ENCODE data around the gene IKBKE.
A peak's percentile ranks its signal among the peaks of the same experiment; 100 is the strongest.

Gene IKBKE

DNA sequence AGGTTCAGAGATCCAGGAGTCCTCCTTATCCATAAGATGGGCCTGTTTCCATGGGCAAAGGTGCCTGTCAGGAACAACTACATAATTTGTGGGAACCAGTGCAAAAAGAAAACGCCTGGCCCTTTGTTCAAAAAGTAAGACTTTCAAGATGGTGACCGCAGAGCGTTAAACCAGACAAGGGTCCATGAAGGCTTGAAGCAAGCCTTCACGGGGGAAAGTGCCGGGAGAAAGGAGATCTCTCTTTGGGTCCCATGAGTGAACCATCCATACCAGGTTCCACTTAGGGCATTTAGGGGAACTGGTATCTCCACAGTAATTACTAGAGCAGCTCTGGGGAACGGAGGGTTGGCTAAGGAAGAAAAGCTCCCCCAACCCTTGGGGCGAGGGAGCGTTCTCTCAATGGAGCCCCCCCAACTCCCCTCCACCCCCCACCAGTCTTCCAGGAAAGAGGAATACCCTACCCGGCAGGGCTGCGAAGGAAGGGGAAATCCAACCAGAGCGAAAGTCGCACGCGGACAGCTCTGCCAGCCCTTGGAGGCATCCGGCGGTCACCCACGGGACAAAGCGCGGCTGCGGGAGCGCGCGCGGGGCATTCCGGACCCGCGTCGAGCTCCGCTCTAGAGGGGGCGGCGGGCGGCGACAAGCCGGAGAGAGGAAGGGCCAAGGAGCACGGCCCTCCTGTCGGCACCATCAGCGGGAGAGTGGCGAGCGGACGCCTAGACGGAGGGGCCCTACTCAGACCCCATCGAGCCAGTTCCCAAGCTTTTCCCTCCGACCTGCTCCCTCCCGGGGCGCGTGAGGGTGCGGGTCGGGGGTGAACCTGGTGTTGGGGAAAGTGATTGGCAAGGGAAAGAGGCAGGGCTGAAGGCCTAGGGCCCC, 36.4 kb downstream of the IKBKE start:
- H3K9me3 ChIP-seq (ENCODE audit: control insufficient read depth, insufficient read depth, low read depth, low read length) = no peaks in the 10 kb centered on the region
- no peaks in the 10 kb centered on the region for H3K36me3 ChIP-seq (ENCODE audit: control insufficient read depth in 2 of 2, insufficient read depth in 1 of 2, low read length in 2 of 2)
- ChIA-PET CTCF (interaction anchor here (0.7 to 2.0 kb wide), 12 partner anchors 11 to 103 kb away, joined by 3 to 6 read pairs (median 4); no protein-coding TSS in a partner anchor), POLR2A (interaction anchor here (1.0 kb wide), 1 partner anchor 14 kb away, joined by 3 read pairs; no protein-coding TSS in a partner anchor)
- peak overlapping the region; percentile 36 for H3K4me3 ChIP-seq (ENCODE audit: low read depth, low read length)
- H3K27ac ChIP-seq (ENCODE audit: extremely low read depth, low read depth, low read length) = no peak overlapping the region
- H3K4me1 ChIP-seq (ENCODE audit: control insufficient read depth, insufficient read depth, low read length) = no peaks in the 10 kb centered on the region
- no peak for TF ChIP-seq MZF1 (tag by site-specific recombination; IDR thresholded peaks at IDR 0.05; ENCODE audit: borderline replicate concordance)
- TF ChIP-seq ZNF121 (tag by site-specific recombination; IDR thresholded peaks at IDR 0.05) = no peak
- TF ChIP-seq ZNF670 (tag by site-specific recombination; IDR thresholded peaks at IDR 0.05; ENCODE audit: low read depth) = no peak
- TF ChIP-seq OSR2 (tag by site-specific recombination; IDR thresholded peaks at IDR 0.05) = no peak
- TF ChIP-seq ZNF133 (tag by site-specific recombination; IDR thresholded peaks at IDR 0.05) = no peak
- no peak for TF ChIP-seq MYNN (tag by site-specific recombination; IDR thresholded peaks at IDR 0.05; ENCODE audit: borderline replicate concordance)
- TF ChIP-seq KLF10 (tag by site-specific recombination; IDR thresholded peaks at IDR 0.05) = no peak
- no peak for TF ChIP-seq ZNF223 (tag by site-specific recombination; IDR thresholded peaks at IDR 0.05)
- no peak for TF ChIP-seq ZXDB (tag by site-specific recombination; IDR thresholded peaks at IDR 0.05)
- no peak for TF ChIP-seq ZNF354C (tag by site-specific recombination; IDR thresholded peaks at IDR 0.05; ENCODE audit: borderline replicate concordance, low read depth)
- no peak for TF ChIP-seq ZNF768 (tag by site-specific recombination; IDR thresholded peaks at IDR 0.05)
- TF ChIP-seq ZNF211 (tag by site-specific recombination; IDR thresholded peaks at IDR 0.05; ENCODE audit: low read depth) = no peak
- no peak for TF ChIP-seq ZNF501 (tag by site-specific recombination; IDR thresholded peaks at IDR 0.05)
- no peak for TF ChIP-seq ZNF302 (tag by site-specific recombination; IDR thresholded peaks at IDR 0.05; ENCODE audit: low read depth)
- TF ChIP-seq ZNF169 (tag by site-specific recombination; IDR thresholded peaks at IDR 0.05) = no peak
- no peak for TF ChIP-seq ZNF513 (tag by site-specific recombination; IDR thresholded peaks at IDR 0.05)
- no peak for TF ChIP-seq ZNF48 (tag by site-specific recombination; IDR thresholded peaks at IDR 0.05)
- no peak for TF ChIP-seq ZNF341 (tag by site-specific recombination; IDR thresholded peaks at IDR 0.05; ENCODE audit: low read depth)
- TF ChIP-seq PRDM1 (tag by site-specific recombination; IDR thresholded peaks at IDR 0.05) = no peak

GRCh38 chr1:206507284-206508129, 37.2 kb downstream of the IKBKE start, which contains the start of gene RASSF5:
RASSF5 (plus strand) TSS chr1:206507531; CDS start chr1:206507603, 72 bp downstream.
- H3K27ac ChIP-seq (ENCODE audit: extremely low read depth, low read depth, low read length) = no peak within 1 kb of the TSS
- POLR2A ChIA-PET = interaction anchor here (1.0 kb wide), 1 partner anchor 15 kb away, joined by 3 read pairs; no protein-coding TSS in a partner anchor
- H3K4me3 ChIP-seq (ENCODE audit: low read depth, low read length) = peak within 1 kb of the TSS; percentile 36
- H3K4me1 ChIP-seq (ENCODE audit: control insufficient read depth, insufficient read depth, low read length) = peaks cover under 1% of the 10 kb centered on the region; the same call in 1 of the 2 replicates
- CTCF ChIA-PET = interaction anchor here (0.7 to 1.4 kb wide), 3 partner anchors 35 to 71 kb away, joined by 3 to 4 read pairs (median 4); no protein-coding TSS in a partner anchor
- no peaks in the 10 kb centered on the region for H3K9me3 ChIP-seq (ENCODE audit: control insufficient read depth, insufficient read depth, low read depth, low read length)
- H3K36me3 ChIP-seq (ENCODE audit: control insufficient read depth in 2 of 2, insufficient read depth in 1 of 2, low read length in 2 of 2) = no peaks in the 10 kb centered on the region
- TF ChIP-seq ZBTB8A (tag by site-specific recombination; IDR thresholded peaks at IDR 0.05) (peak; percentile 33; the same call in 1 of the 2 replicates), SP2 (tag by site-specific recombination; IDR thresholded peaks at IDR 0.05) (peak; percentile 44), GLIS2 (tag by site-specific recombination; IDR thresholded peaks at IDR 0.05) (peak; percentile 19; the same call in 1 of the 2 replicates), GLIS1 (tag by site-specific recombination; IDR thresholded peaks at IDR 0.05) (no peak), ZFHX2 (tag by site-specific recombination; conservative IDR thresholded peaks at IDR 0.05) (no peak), ZNF501 (tag by site-specific recombination; IDR thresholded peaks at IDR 0.05) (no peak), ZNF623 (tag by site-specific recombination; IDR thresholded peaks at IDR 0.05) (no peak), BCL6B (tag by site-specific recombination; IDR thresholded peaks at IDR 0.05) (no peak), ZNF571 (tag by site-specific recombination; IDR thresholded peaks at IDR 0.05) (no peak), ZNF768 (tag by site-specific recombination; IDR thresholded peaks at IDR 0.05) (no peak), ZNF24 (tag by site-specific recombination; IDR thresholded peaks at IDR 0.05) (no peak)
- TF ChIP-seq, protein P1, sequence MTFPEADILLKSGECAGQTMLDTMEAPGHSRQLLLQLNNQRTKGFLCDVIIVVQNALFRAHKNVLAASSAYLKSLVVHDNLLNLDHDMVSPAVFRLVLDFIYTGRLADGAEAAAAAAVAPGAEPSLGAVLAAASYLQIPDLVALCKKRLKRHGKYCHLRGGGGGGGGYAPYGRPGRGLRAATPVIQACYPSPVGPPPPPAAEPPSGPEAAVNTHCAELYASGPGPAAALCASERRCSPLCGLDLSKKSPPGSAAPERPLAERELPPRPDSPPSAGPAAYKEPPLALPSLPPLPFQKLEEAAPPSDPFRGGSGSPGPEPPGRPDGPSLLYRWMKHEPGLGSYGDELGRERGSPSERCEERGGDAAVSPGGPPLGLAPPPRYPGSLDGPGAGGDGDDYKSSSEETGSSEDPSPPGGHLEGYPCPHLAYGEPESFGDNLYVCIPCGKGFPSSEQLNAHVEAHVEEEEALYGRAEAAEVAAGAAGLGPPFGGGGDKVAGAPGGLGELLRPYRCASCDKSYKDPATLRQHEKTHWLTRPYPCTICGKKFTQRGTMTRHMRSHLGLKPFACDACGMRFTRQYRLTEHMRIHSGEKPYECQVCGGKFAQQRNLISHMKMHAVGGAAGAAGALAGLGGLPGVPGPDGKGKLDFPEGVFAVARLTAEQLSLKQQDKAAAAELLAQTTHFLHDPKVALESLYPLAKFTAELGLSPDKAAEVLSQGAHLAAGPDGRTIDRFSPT (tag by site-specific recombination; IDR thresholded peaks at IDR 0.05) = no peak
